GM21526 (cell line): ENCODE results near the gene PLXND1.
"Not testable (repeated sequence)": the region's sequence is repeated elsewhere in the genome, so short reads cannot be mapped to it uniquely, and the experiment has no call there.

Source experiments
- ATAC-seq: cut with Tn5 transposase; IDR thresholded peaks from one replicate; pipeline ENCODE4 v1.9.1; 2021; ENCODE audit warnings: moderate library complexity; ENCODE audit not compliant: unreplicated experiment, low FRiP score

The PLXND1 gene

DNA sequence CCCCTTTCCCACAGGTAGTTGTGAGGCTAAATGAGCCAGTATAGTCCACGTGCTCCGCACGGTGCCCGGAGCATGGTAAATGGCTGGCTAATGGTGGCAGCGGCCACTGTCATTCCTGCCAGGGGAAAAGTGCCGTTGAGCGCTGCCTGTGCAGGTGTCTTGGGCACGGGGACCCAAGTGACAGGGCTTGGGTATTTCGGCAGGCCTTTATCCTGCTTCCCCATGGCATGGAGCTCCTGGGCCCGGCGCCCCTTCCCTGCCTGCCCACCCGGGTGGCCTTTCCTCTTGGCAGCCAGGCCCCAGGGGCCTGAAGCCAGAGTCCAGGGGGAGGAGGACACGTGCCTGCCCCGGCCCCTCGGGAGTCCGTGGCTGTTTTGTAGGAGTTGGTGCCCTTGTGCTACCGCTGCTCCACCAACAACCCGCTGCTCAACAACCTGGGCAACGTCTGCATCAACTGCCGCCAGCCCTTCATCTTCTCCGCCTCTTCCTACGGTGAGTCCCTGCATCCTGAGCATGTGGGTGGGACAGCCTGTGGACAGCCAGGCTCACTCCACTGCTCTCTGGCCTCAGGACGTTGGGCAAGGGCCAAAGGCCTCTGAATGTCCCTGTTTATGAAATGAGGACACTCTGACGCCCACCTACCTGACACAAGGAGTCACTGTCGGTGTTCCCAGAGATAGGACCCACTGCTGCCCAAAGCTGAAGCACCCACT is 91.2 kb downstream of the PLXND1 start:
- ATAC-seq: not testable (repeated sequence)

DNA sequence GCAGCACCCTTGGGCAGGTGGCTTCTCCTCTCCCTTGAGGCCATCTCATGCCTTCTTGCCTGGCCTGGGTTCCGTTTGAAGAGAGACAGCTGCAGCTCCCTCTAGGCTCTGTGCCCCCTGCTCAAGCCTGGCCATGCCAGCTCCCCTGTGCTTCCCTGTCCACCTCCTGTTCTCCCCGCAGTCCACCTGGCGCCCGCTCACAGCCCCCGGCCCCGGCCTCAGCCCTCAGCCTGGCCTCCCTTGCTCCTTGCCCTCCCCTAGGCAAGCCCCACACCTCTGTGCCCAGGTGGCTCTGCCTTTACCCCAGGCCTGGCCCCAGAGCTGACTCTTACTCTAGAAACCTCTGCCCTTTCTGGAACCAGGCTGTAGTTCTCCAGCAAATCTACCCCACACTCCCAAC is 91.9 kb downstream of the PLXND1 start:
- ATAC-seq: no peak

DNA sequence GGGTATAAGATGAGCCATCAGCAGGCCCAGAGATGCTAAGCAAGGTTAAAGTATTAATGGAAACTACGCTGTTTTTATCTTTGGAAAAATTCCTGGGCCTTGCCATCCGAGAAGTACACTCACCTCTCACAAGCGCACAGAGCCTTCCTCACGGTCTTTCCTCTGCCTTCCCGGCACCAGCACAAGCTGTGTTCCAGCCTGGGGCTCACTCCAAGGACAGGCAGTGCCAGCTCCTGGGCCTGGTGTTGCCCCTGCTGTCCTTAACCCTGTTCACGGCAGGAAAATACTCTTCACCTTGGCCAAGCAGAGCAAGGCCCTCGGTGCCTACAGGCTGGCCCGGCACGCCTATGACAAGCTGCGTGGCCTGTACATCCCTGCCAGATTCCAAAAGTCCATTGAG is 92.4 kb downstream of the PLXND1 start:
- ATAC-seq: no peak

DNA sequence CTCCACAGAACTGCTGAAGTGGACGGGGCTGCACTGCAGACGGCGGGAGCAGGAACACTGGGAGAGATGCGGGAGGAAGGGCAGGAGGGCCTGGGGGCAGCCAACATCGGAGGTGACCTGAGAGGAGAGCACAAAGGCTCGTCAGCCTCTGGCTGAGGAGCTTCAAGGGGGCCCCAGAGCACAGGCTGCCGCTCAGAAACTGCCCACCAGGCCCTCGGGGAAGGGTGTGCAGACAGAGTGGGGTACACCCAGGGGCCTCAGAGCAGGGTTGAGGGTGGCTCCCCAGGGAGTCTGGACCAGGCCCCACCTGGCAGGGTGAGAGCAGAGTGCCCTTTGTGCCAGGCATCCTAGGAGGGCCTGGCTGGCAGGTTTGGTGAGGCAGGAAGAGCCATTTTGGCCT is 92.8 kb downstream of the PLXND1 start:
- ATAC-seq: no peak

DNA sequence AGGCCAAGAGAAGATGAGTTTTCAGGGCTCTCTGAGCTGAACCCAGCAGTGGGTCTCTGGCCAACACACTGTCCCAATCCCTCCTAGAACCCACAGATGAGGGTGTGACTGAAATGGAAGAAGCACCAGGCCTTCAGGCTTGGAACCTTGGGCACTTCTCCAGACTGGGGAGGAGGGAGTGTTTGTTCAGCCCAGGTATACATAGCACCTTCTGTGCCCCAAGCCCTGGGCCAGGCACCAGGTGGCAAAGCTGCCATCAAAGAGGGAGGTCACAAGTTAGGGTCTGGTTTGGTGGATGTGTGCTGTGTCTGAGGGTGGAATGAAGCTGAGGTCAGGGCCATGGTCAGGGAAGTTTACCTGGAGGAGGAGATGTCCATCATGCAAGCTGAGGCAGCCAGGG is 93.9 kb downstream of the PLXND1 start:
- ATAC-seq: no peak

DNA sequence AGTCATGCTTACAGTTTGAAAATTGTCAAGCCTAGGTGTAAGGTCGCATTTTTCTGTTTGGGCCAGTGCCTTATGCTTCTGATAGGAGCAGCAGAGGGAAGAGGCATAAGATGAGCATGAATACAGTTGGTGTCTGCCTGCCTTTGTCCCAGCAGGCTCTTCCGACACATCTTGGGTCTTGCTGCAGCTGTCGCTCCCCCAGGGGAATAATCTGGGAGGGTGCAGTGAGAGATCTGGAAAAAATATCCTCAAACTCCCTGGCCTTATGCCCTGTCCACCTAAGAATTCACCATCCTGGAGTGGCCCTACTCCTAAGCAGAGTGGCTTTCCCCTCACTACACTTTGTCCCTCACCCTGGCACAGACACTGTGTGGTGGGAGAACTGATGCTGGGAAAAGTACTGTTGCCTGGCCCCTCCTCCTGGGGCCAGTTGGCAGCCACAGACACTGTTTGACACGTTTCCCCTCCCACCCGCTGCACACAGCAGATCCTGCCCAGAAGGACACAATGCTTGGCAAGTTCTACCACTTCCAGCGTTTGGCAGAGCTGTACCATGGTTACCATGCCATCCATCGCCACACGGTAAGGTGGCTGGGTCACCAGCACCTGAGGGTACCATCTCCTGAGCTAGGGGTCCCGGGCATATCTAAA is 99.2 kb downstream of the PLXND1 start:
- ATAC-seq: no peak

DNA sequence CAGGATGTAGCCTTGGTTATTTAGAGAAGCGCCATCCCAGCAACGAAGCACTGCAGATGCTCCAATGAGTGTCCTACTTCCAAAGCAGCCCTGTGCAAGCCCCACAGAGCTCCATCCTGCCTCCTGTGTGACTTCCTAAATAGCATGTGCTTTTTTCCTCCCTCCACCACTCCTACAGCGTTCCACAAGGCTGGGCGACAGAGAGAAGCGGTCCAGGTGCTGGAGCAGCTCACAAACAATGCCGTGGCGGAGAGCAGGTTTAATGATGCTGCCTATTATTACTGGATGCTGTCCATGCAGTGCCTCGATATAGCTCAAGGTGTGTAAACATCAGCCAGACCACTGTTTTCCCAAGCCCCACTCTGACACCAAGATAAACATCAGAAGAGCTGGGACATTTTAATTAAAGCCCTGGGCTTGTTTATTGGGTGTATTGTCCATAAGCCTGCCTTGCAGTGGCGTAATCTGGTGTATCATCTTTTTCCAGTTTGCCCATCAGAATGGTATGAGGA is 100.2 kb downstream of the PLXND1 start:
- no peak for ATAC-seq

DNA sequence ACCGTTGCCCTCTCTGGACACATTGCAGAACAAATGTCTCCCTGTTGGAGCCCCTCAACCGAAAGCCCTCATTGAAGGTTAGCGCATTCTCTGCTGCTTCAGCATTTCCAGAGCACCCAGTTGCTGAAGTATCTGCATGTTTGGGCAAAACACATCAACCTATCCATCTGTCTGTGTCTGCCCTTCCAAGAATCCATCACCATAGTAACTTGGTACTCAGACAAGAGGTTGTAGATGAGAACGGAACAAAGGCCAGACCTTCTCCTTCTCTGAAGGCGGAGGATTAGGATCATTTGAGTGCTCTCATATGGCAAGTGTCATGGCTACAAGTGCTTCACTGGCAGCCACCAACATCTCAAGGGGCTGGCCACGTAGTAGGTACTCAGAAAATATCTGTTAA is 101.1 kb downstream of the PLXND1 start:
- no peak for ATAC-seq
